MM.1S (cell line): Measurements from ENCODE around the gene NOD2.

Experiments
- DNase-seq: peaks from one replicate; pipeline ENCODE4 v3.0.0-alpha.2; 2015
- H2AFZ ChIP-seq: fragments of 300-600 bp; sonication (generic); 2 replicates; pipeline ENCODE4 v1.6.0; 2016; ENCODE audit warnings: antibody characterized with exemption, low read length
- H3F3A ChIP-seq: fragments of 300-600 bp; sonication (generic); 2 replicates; pipeline ENCODE4 v1.6.1; 2016; ENCODE audit warnings: mild to moderate bottlenecking, antibody characterized with exemption, low read length, moderate library complexity, mixed read lengths; ENCODE audit not compliant: insufficient read depth
- H3K27ac ChIP-seq: fragments of 300-600 bp; sonication (generic); 2 replicates; pipeline ENCODE4 v1.5.1; 2016; ENCODE audit warnings: mild to moderate bottlenecking, low read length
- H3K27me3 ChIP-seq: fragments of 300-600 bp; sonication (generic); replicated peaks from 2 replicates; pipeline ENCODE4 v1.6.0; 2016; ENCODE audit warnings: low read length; ENCODE audit not compliant: insufficient read depth
- H3K36me3 ChIP-seq: fragments of 300-600 bp; sonication (generic); replicated peaks from 2 replicates; pipeline ENCODE4 v1.6.1; 2016; ENCODE audit warnings: mild to moderate bottlenecking, low read length, mixed read lengths; ENCODE audit not compliant: insufficient read depth
- H3K4me1 ChIP-seq: fragments of 300-600 bp; sonication (generic); 2 replicates; pipeline ENCODE4 v1.6.1; 2016; ENCODE audit warnings: low read length, mixed read lengths
- H3K4me2 ChIP-seq: fragments of 300-600 bp; sonication (generic); 2 replicates; pipeline ENCODE4 v1.6.0; 2016; ENCODE audit warnings: low read depth, low read length
- H3K4me3 ChIP-seq: fragments of 300-600 bp; sonication (generic); 2 replicates; pipeline ENCODE4 v1.5.1; 2016; ENCODE audit warnings: low read length, mixed read lengths
- H3K79me2 ChIP-seq: fragments of 300-600 bp; sonication (generic); 2 replicates; pipeline ENCODE4 v1.6.1; 2016; ENCODE audit warnings: mixed run types, low read length, mixed read lengths
- H3K9ac ChIP-seq: fragments of 300-600 bp; sonication (generic); 2 replicates; pipeline ENCODE4 v1.6.1; 2016; ENCODE audit warnings: low read length, mixed read lengths
- H3K9me2 ChIP-seq: fragments of 300-600 bp; sonication (generic); replicated peaks from 2 replicates; pipeline ENCODE4 v1.6.1; 2016; ENCODE audit warnings: mild to moderate bottlenecking, low read length, mixed read lengths; ENCODE audit not compliant: insufficient read depth
- H3K9me3 ChIP-seq: fragments of 300-600 bp; sonication (generic); replicated peaks from 2 replicates; pipeline ENCODE4 v1.6.1; 2016; ENCODE audit warnings: mild to moderate bottlenecking, low read length, mixed read lengths; ENCODE audit not compliant: insufficient read depth
- H4K20me1 ChIP-seq: fragments of 300-600 bp; sonication (generic); 2 replicates; pipeline ENCODE4 v1.6.1; 2016; ENCODE audit warnings: mild to moderate bottlenecking, low read length, moderate library complexity, mixed read lengths; ENCODE audit not compliant: insufficient read depth
- CTCF ChIP-seq: fragments of 300-600 bp; sonication (generic); IDR thresholded peaks from 2 replicates; pipeline ENCODE4 v1.5.1; 2016; ENCODE audit warnings: antibody characterized with exemption, low read length, mixed read lengths
- EZH2 ChIP-seq: fragments of 300-600 bp; sonication (generic); optimal IDR thresholded peaks from 2 replicates; pipeline ENCODE3; 2017; ENCODE audit warnings: low read depth, mild to moderate bottlenecking, antibody characterized with exemption, low read length, mixed read lengths
- EZH2phosphoT487 ChIP-seq: fragments of 300-600 bp; sonication (generic); IDR thresholded peaks from 2 replicates; pipeline ENCODE4 v1.6.1; 2018; ENCODE audit warnings: antibody characterized with exemption, low read length

NOD2 gene

GRCh38 chr16:50670476-50670875 is 22.9 kb upstream of the NOD2 start:
- TF ChIP-seq EZH2phosphoT487 (no peak), EZH2 (no peak)
- Histone ChIP-seq H3K9me2 (no peaks in the 10 kb centered on the region), H3K27ac (no peak overlapping the region), H3K36me3 (peaks cover 12% of the 10 kb centered on the region), H3K4me3 (no peak overlapping the region), H3K79me2 (no peaks in the 10 kb centered on the region), H3K9ac (no peak overlapping the region), H3K27me3 (no peaks in the 10 kb centered on the region), H3K9me3 (no peaks in the 10 kb centered on the region; the same call in 1 of the 2 replicates), H3K4me1 (no peaks in the 10 kb centered on the region), H2AFZ (no peak overlapping the region), H4K20me1 (no peaks in the 10 kb centered on the region), H3K4me2 (no peak overlapping the region), H3F3A (no peaks in the 10 kb centered on the region; the same call in 1 of the 2 replicates)
- DNase-seq, result no peak

DNA sequence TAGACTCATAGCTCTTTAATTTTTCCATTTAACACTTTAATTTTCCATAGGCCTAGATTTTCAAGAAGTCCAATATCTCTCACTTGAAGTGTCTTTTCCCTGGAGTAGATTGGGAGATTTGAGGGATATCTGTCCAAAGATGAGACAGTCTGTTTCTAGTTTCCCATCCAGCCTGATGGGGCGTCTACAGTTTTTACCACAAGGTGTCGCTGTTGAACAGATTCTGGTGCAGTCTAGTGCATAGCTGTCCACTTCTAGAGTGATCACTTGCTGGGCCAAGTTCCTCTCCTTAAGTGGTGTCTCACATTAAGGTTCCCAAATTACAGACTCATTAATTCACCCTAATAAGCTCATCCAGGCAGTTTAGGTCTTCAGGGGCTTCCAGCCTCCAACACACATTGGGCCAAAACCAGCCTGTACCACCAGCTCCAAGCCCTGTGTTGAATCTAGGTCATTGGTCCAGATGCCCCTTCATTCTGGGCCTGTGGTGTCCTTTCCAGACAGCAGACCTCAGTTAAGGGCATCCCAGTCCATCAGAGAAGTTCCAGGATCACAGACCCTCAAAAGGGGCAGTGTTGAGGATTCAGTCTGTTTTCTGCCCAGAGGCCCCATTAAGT is 21.7 kb upstream of the NOD2 start:
- H3K4me1 ChIP-seq, result no peaks in the 10 kb centered on the region
- H4K20me1 ChIP-seq, result no peaks in the 10 kb centered on the region
- no peak overlapping the region for H3K9ac ChIP-seq
- DNase-seq, result peak; percentile 69
- no peaks in the 10 kb centered on the region for H3K9me2 ChIP-seq
- H2AFZ ChIP-seq, result no peak overlapping the region
- H3K27me3 ChIP-seq, result no peaks in the 10 kb centered on the region
- H3K27ac ChIP-seq, result no peak overlapping the region
- no peak overlapping the region for H3K4me3 ChIP-seq
- peaks cover 16% of the 10 kb centered on the region for H3K36me3 ChIP-seq
- H3F3A ChIP-seq, result no peaks in the 10 kb centered on the region; the same call in 1 of the 2 replicates
- H3K4me2 ChIP-seq, result no peak overlapping the region
- no peaks in the 10 kb centered on the region; the same call in 1 of the 2 replicates for H3K9me3 ChIP-seq
- H3K79me2 ChIP-seq, result no peaks in the 10 kb centered on the region
- TF ChIP-seq CTCF (peak; percentile 80), EZH2 (no peak), EZH2phosphoT487 (no peak)

GRCh38 chr16:50673496-50674275 is 19.7 kb upstream of the NOD2 start:
- no peak for DNase-seq
- Histone ChIP-seq H3K4me2 (no peak overlapping the region), H4K20me1 (no peaks in the 10 kb centered on the region), H3K27me3 (no peaks in the 10 kb centered on the region), H3K9me3 (no peaks in the 10 kb centered on the region; the same call in 1 of the 2 replicates), H3K27ac (no peak overlapping the region), H3K4me1 (no peaks in the 10 kb centered on the region), H3K79me2 (peaks cover 5% of the 10 kb centered on the region; the same call in 1 of the 2 replicates), H2AFZ (no peak overlapping the region), H3K4me3 (no peak overlapping the region), H3K9me2 (no peaks in the 10 kb centered on the region), H3F3A (no peaks in the 10 kb centered on the region), H3K36me3 (peaks cover 16% of the 10 kb centered on the region), H3K9ac (no peak overlapping the region)
- TF ChIP-seq EZH2phosphoT487, result no peak
- no peak for TF ChIP-seq CTCF
- no peak for TF ChIP-seq EZH2

- no peaks in the 10 kb centered on the region; the same call in 1 of the 2 replicates for H3K9me3 ChIP-seq
- H3K9me2 ChIP-seq, result no peaks in the 10 kb centered on the region
- H3K9ac ChIP-seq, result no peak overlapping the region
- no peaks in the 10 kb centered on the region for H3K27me3 ChIP-seq
- H3K36me3 ChIP-seq, result peaks cover 16% of the 10 kb centered on the region
- H3K4me3 ChIP-seq, result no peak overlapping the region
- H3F3A ChIP-seq, result no peaks in the 10 kb centered on the region
- no peak overlapping the region for H2AFZ ChIP-seq
- H3K4me1 ChIP-seq, result no peaks in the 10 kb centered on the region
- H3K79me2 ChIP-seq, result peaks cover 17% of the 10 kb centered on the region
- no peaks in the 10 kb centered on the region for H4K20me1 ChIP-seq
- no peak for TF ChIP-seq EZH2
- TF ChIP-seq EZH2phosphoT487, result no peak
- TF ChIP-seq CTCF, result no peak
- H3K4me2 ChIP-seq, result no peak overlapping the region
- no peak for DNase-seq
- no peak overlapping the region for H3K27ac ChIP-seq
Measured at GRCh38 chr16:50674831-50675230, 18.6 kb upstream of the NOD2 start.
